Nephron progenitor cell (in vitro differentiated cells): ENCODE data around the gene BIRC3.

Source experiments
- DNase-seq: peaks from one replicate; pipeline ENCODE4 v3.0.0; 2021
- H3K27ac Mint-ChIP-seq: 2 replicates; pipeline ENCODE4 v1.8.0; 2021; ENCODE audit warnings: mild to moderate bottlenecking, moderate library complexity, mixed read lengths
- H3K27me3 Mint-ChIP-seq: 2 replicates; pipeline ENCODE4 v1.8.0; 2021; ENCODE audit warnings: mild to moderate bottlenecking, low read depth, mixed read lengths; ENCODE audit not compliant: poor library complexity
- H3K36me3 Mint-ChIP-seq: 2 replicates; pipeline ENCODE4 v1.8.0; 2021; ENCODE audit warnings: low read depth, mixed read lengths
- H3K4me1 Mint-ChIP-seq: 2 replicates; pipeline ENCODE4 v1.8.0; 2021; ENCODE audit warnings: mixed read lengths
- H3K4me3 Mint-ChIP-seq: 2 replicates; pipeline ENCODE4 v1.8.0; 2021; ENCODE audit warnings: mild to moderate bottlenecking, moderate library complexity, mixed read lengths
- H3K9me3 Mint-ChIP-seq: 2 replicates; pipeline ENCODE4 v1.8.0; 2021; ENCODE audit warnings: mild to moderate bottlenecking, moderate library complexity, mixed read lengths
- CTCF ChIP-seq: fragments of 200-600 bp; sonication (generic); IDR thresholded peaks from 2 replicates; pipeline ENCODE4 v1.5.0; 2021; ENCODE audit warnings: antibody characterized with exemption

The BIRC3 gene

DNA sequence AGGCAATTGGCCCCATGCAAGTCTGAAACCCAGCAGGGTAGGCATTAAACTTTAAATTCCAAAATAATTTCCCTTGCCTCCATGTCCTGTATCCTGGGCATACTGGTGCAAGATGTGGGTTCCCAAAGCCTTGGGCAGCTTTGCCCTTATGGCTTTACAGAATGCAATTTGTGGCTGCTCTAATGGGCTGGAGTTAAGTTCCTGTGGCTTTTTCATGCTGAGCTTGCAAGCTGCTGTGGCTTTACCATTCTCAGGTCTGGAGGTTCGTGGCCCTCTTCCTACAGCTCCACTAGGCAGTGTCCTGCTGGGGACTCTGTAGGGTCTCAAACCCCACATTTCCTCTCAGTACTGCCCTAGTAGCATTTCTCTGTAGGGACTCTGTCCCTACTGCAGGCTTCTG, 15.0 kb upstream of the BIRC3 start:
- H3K27me3 Mint-ChIP-seq = peaks cover 6% of the 10 kb centered on the region
- no peak overlapping the region for H3K27ac Mint-ChIP-seq
- no peak overlapping the region for H3K4me3 Mint-ChIP-seq
- DNase-seq = no peak
- peaks cover 12% of the 10 kb centered on the region for H3K36me3 Mint-ChIP-seq
- H3K4me1 Mint-ChIP-seq = peaks cover 3% of the 10 kb centered on the region
- peaks cover 44% of the 10 kb centered on the region for H3K9me3 Mint-ChIP-seq
- no peak for TF ChIP-seq CTCF

- Mint-ChIP-seq H3K9me3 (peaks cover 23% of the 10 kb centered on the region), H3K27me3 (peaks cover 6% of the 10 kb centered on the region), H3K27ac (no peak overlapping the region), H3K4me3 (no peak overlapping the region), H3K4me1 (peaks cover 5% of the 10 kb centered on the region), H3K36me3 (peaks cover 12% of the 10 kb centered on the region)
- no peak for TF ChIP-seq CTCF
- DNase-seq = no peak
Measured at GRCh38 chr11:102304686-102305085, 12.6 kb upstream of the BIRC3 start.

- Mint-ChIP-seq H3K4me1 (peaks cover 5% of the 10 kb centered on the region), H3K9me3 (peaks cover 23% of the 10 kb centered on the region), H3K4me3 (no peak overlapping the region), H3K27ac (no peak overlapping the region), H3K27me3 (peaks cover 6% of the 10 kb centered on the region), H3K36me3 (peaks cover 12% of the 10 kb centered on the region)
- no peak for TF ChIP-seq CTCF
- no peak for DNase-seq
Measured at GRCh38 chr11:102305352-102306047, 11.8 kb upstream of the BIRC3 start.

GRCh38 chr11:102306048-102306597, 11.2 kb upstream of the BIRC3 start:
- H3K4me1 Mint-ChIP-seq = peaks cover 5% of the 10 kb centered on the region
- no peak for TF ChIP-seq CTCF
- no peak for DNase-seq
- H3K27me3 Mint-ChIP-seq = peaks cover 6% of the 10 kb centered on the region
- no peak overlapping the region for H3K27ac Mint-ChIP-seq
- H3K36me3 Mint-ChIP-seq = peaks cover 12% of the 10 kb centered on the region
- H3K9me3 Mint-ChIP-seq = peaks cover 23% of the 10 kb centered on the region
- no peak overlapping the region for H3K4me3 Mint-ChIP-seq

- peaks cover 5% of the 10 kb centered on the region for H3K4me1 Mint-ChIP-seq
- TF ChIP-seq CTCF = no peak
- peaks cover 4% of the 10 kb centered on the region for H3K36me3 Mint-ChIP-seq
- no peak overlapping the region for H3K27ac Mint-ChIP-seq
- DNase-seq = no peak
- H3K27me3 Mint-ChIP-seq = peaks cover 6% of the 10 kb centered on the region
- no peak overlapping the region for H3K4me3 Mint-ChIP-seq
- peaks cover 14% of the 10 kb centered on the region for H3K9me3 Mint-ChIP-seq
Measured at GRCh38 chr11:102306817-102307726, 10.2 kb upstream of the BIRC3 start.
